Epithelial cell of esophagus (primary cell): ENCODE results near the gene SGF29.
A peak's percentile ranks its signal among the peaks of the same experiment; 100 is the strongest.
"Not testable (repeated sequence)": the region's sequence is repeated elsewhere in the genome, so short reads cannot be mapped to it uniquely, and the experiment has no call there.

ENCODE experiments used
- DNase-seq: peaks from one replicate; pipeline ENCODE4 v3.0.0; 2010; ENCODE audit warnings: low read depth
- H3K4me3 ChIP-seq: 2 replicates; pipeline ENCODE4 v1.5.1; 2011; ENCODE audit warnings: mild to moderate bottlenecking, low read length, control low read depth
- CTCF ChIP-seq: IDR thresholded peaks from 2 replicates; pipeline ENCODE4 v1.5.1; 2011; ENCODE audit warnings: low read depth, mild to moderate bottlenecking, low read length, control low read depth, inconsistent platforms; ENCODE audit not compliant: insufficient read depth; ENCODE audit errors: missing control alignments

Gene SGF29

DNA sequence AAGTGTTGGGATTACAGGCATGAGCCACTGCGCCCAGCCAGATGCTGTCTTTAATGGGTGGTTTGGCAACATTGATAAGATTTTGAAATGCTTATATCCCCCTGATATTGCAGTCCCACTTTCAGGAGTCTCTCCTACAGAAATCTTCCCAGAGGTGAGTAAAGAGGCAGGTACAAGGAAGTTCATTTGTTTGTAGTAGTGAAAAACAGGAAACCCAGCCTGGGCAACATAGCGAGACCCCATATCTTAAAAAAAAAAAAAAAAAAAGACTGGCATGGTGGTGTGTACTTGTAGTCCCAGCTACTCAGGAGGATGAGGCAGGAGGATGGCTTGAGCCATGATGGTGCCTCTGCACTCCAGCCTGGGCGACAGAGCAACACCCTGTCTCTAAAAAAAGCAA is 8.7 kb upstream of the SGF29 start:
- DNase-seq: no peak
- TF ChIP-seq CTCF: no peak

DNA sequence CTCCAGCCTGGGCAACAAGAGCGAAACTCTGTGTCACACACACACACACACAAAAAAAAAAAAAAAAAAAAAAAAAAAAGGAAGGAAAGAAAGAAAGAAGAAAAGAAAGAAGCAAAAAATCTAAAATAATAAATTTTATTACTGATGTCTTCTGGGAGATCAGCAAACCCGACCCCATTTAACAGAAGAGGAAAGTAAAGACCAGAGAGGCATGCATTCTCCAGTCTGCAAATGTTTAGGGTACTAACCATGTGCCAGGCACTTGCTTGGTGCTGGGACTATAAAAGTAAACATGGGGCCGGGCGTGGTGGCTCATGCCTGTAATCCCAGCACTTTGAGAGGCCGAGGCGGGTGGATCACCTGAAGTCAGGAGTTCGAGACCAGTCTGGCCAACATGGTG is 7.8 kb upstream of the SGF29 start:
- DNase-seq, H3K4me3 ChIP-seq: not testable (repeated sequence)

More for the DNA sequence above, 8.7 kb upstream of the SGF29 start:
- no peak overlapping the region for H3K4me3 ChIP-seq

- DNase-seq: no peak
- no peak for TF ChIP-seq CTCF
- H3K4me3 ChIP-seq: no peak overlapping the region
Observed at GRCh38 chr16:28546626-28547025, 7.1 kb upstream of the SGF29 start.

DNA sequence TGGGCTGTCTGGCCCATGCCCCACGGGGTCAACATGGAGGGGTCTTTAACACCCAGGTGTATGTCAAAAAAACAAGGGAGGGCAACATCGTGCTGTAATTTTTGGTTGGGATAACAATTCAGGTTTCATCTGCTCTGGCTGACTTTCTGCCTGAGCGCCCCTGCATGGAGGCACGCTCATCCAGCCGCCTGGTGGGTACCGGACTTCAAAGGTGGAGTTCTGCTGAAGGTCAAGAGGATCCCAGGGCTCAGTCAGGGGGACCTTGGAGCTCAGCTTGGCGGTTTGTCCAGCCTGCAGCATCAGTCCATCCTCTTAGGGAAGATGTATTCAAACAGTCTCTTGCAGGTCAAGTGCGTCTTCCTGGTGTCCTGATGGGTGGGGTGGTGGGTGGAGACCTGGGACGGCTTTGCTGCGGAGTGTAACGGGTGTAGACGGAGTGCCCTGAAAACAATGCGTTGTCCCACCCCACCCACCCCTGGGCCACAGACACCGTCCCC is 5.4 kb upstream of the SGF29 start:
- no peak overlapping the region for H3K4me3 ChIP-seq
- no peak for DNase-seq
- TF ChIP-seq CTCF: no peak

DNA sequence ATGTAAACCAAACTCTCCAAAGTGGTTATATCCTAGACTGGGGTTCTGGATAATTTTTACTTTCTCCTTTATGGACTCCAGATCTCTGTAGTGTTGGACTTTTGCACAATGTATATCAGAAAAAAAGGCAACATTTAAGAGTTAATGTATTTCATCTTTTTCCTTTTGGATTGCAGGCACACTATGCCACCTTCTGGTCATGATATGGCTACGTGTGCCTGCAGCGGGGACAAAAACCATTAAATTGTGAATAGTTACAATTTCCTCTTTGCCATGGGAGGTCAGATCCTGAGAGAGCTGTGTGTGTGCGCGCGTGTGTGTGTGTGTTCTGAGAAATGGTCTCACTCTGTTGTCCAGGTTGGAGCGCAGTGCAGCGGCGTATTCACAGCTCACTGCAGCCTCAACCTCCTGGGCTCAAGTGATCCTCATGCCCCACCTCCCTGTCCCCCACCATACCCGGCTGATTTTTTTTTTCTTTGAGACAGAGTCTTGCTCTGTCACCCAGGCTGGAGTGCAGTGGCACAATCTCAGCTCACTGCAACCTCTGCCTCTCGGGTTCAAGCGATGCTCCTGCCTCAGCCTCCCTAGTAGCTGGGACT is 4.3 kb upstream of the SGF29 start:
- peak; percentile 76 for TF ChIP-seq CTCF
- H3K4me3 ChIP-seq: no peak overlapping the region
- peak; percentile 56 for DNase-seq

DNA sequence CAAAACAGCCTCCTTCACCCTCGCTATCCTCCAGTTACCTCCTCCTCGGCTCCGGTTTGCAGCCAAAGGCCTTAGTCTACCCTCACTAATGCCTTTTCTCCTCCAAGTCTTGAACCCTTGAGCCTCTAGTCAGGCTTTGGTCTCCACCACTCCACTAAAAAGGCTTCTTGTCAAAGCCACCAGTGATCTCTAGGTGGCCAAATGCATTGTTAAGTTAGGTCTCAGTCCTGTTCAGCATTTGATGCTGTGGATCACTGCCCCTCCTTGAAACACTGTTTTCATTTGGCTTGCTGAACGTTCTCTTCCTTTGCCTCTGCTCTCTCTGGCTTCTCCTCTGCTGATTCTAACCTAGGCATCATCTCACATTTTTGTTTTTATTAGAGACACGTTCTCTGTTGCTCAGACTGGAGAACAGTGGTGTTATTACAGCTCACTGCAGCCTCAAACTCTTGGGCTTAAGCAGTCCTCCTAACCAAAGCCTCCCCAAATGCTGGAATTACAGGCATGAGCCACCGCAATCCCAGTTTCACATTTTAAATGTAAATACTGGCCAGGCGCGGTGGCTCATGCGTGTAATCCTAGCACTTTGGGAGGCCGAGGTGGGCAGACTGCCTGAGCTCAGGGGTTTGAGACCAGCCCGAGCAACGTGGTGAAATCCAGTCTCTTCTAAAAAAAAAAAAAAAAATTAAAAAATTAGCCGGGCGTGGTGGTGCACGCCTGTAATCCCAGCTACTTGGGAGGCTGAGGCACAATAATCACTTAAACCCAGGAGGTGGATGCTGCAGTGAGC is 1.1 kb downstream of the SGF29 start:
- TF ChIP-seq CTCF: no peak
- peak overlapping the region; percentile 59 for H3K4me3 ChIP-seq
- DNase-seq: no peak

GRCh38 chr16:28555561-28555960 is 1.8 kb downstream of the SGF29 start:
- DNase-seq: no peak
- H3K4me3 ChIP-seq: no peak overlapping the region
- no peak for TF ChIP-seq CTCF
